ENCODE data around the gene FAM156A. TPM values are rescaled to one million over a fixed set of nuclear protein-coding genes. Genes with fewer than 3 reads are reported as not detected.
"Not testable (repeated sequence)": the region's sequence is repeated elsewhere in the genome, so short reads cannot be mapped to it uniquely, and the experiment has no call there.

FAM156A gene
- total RNA-seq, 1 experiment from 2014 or later, result 48.2 TPM

- no peak overlapping the region for H3K27ac ChIP-seq (ENCODE audit: low read depth, low read length, poor library complexity, severe bottlenecking)
- no peaks in the 10 kb centered on the region for H3K4me1 ChIP-seq (ENCODE audit: insufficient read depth, low read length, poor library complexity, severe bottlenecking)
- H3K4me3 ChIP-seq (ENCODE audit: low read depth, low read length, poor library complexity, severe bottlenecking), result no peak overlapping the region
- ChIA-PET POLR2A (ENCODE audit: low non-redundant PET) (no interaction called here), CTCF (no interaction called here)
- no peaks in the 10 kb centered on the region for H3K36me3 ChIP-seq (ENCODE audit: insufficient read depth, low read length, poor library complexity, severe bottlenecking)
- TF ChIP-seq, protein P1, sequence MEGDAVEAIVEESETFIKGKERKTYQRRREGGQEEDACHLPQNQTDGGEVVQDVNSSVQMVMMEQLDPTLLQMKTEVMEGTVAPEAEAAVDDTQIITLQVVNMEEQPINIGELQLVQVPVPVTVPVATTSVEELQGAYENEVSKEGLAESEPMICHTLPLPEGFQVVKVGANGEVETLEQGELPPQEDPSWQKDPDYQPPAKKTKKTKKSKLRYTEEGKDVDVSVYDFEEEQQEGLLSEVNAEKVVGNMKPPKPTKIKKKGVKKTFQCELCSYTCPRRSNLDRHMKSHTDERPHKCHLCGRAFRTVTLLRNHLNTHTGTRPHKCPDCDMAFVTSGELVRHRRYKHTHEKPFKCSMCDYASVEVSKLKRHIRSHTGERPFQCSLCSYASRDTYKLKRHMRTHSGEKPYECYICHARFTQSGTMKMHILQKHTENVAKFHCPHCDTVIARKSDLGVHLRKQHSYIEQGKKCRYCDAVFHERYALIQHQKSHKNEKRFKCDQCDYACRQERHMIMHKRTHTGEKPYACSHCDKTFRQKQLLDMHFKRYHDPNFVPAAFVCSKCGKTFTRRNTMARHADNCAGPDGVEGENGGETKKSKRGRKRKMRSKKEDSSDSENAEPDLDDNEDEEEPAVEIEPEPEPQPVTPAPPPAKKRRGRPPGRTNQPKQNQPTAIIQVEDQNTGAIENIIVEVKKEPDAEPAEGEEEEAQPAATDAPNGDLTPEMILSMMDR (conservative IDR thresholded peaks at IDR 0.05; ENCODE audit: low read depth, low read length), result no peak
- H3K9me3 ChIP-seq (ENCODE audit: low read depth, low read length, poor library complexity, severe bottlenecking), result no peaks in the 10 kb centered on the region
- no peaks in the 10 kb centered on the region for H3K27me3 ChIP-seq (replicated peaks; ENCODE audit: insufficient read depth, low read depth, low read length, poor library complexity)
- intact Hi-C loops (cut with micrococcal nuclease; ENCODE audit: unreplicated experiment), result no loop called here
- DNase-seq (ENCODE audit: low spot score), result no peak
- no TSS peak for BruUV-seq (replicated peaks)
Measured at GRCh38 chrX:52977953-52978352, 19.6 kb upstream of the FAM156A start.

DNA sequence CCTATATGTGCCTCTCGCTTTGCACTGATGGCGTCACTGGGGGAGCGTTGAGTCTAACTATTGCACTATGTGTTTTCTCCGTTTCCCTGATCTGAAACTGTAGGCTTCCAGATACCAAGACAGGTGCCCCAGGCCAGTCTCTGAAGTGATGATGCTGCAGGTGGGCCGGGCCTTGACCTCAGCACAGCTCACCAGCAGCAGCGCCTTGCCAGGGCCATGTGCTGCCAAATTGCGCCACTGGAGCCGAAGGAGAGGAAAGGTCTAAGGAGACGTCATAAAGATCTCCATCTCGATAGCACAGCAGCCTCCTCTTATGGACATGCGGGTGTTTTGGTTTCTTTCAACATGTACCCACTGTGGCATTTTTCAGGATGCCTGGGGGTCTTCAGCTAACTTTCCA, 17.3 kb upstream of the FAM156A start:
- H3K27ac ChIP-seq (ENCODE audit: low read depth, low read length, poor library complexity, severe bottlenecking); BruUV-seq (replicated peaks); H3K4me1 ChIP-seq (ENCODE audit: insufficient read depth, low read length, poor library complexity, severe bottlenecking); H3K9me3 ChIP-seq (ENCODE audit: low read depth, low read length, poor library complexity, severe bottlenecking); DNase-seq (ENCODE audit: low spot score); CTCF ChIA-PET; H3K27me3 ChIP-seq (replicated peaks; ENCODE audit: insufficient read depth, low read depth, low read length, poor library complexity); H3K4me3 ChIP-seq (ENCODE audit: low read depth, low read length, poor library complexity, severe bottlenecking); POLR2A ChIA-PET (ENCODE audit: low non-redundant PET); intact Hi-C loops (cut with micrococcal nuclease; ENCODE audit: unreplicated experiment); H3K36me3 ChIP-seq (ENCODE audit: insufficient read depth, low read length, poor library complexity, severe bottlenecking): not testable (repeated sequence)

- H3K9me3 ChIP-seq (ENCODE audit: low read depth, low read length, poor library complexity, severe bottlenecking); H3K27ac ChIP-seq (ENCODE audit: low read depth, low read length, poor library complexity, severe bottlenecking); H3K36me3 ChIP-seq (ENCODE audit: insufficient read depth, low read length, poor library complexity, severe bottlenecking); POLR2A ChIA-PET (ENCODE audit: low non-redundant PET); CTCF ChIA-PET; BruUV-seq (replicated peaks); intact Hi-C loops (cut with micrococcal nuclease; ENCODE audit: unreplicated experiment); H3K4me1 ChIP-seq (ENCODE audit: insufficient read depth, low read length, poor library complexity, severe bottlenecking); H3K27me3 ChIP-seq (replicated peaks; ENCODE audit: insufficient read depth, low read depth, low read length, poor library complexity); DNase-seq (ENCODE audit: low spot score); H3K4me3 ChIP-seq (ENCODE audit: low read depth, low read length, poor library complexity, severe bottlenecking): not testable (repeated sequence)
Measured at GRCh38 chrX:52974336-52974992, 16.1 kb upstream of the FAM156A start.

DNA sequence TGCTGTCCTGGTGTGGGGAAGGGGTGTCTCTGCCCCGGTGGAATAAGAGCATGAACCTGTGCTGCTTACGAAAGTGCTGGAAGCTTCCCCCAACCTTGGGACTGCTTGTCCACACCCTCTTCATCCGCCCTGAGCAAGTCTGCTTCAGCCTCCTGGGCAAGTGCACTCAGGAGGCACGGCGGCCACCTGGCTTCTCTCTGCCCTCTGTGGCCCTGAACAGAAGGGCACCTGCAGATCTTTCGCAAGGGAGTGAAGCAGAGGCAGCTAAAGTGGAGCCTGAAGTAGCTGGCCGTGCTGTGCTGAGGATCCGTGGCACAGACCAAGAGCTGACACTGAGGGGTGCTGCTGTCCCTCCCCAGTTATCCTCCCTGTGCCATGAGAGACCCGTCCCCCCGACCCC, 9.6 kb upstream of the FAM156A start:
- intact Hi-C loops (cut with micrococcal nuclease; ENCODE audit: unreplicated experiment); CTCF ChIA-PET; H3K36me3 ChIP-seq (ENCODE audit: insufficient read depth, low read length, poor library complexity, severe bottlenecking); H3K4me3 ChIP-seq (ENCODE audit: low read depth, low read length, poor library complexity, severe bottlenecking); H3K4me1 ChIP-seq (ENCODE audit: insufficient read depth, low read length, poor library complexity, severe bottlenecking); H3K27ac ChIP-seq (ENCODE audit: low read depth, low read length, poor library complexity, severe bottlenecking); H3K27me3 ChIP-seq (replicated peaks; ENCODE audit: insufficient read depth, low read depth, low read length, poor library complexity); POLR2A ChIA-PET (ENCODE audit: low non-redundant PET); H3K9me3 ChIP-seq (ENCODE audit: low read depth, low read length, poor library complexity, severe bottlenecking); DNase-seq (ENCODE audit: low spot score); BruUV-seq (replicated peaks): not testable (repeated sequence)

DNA sequence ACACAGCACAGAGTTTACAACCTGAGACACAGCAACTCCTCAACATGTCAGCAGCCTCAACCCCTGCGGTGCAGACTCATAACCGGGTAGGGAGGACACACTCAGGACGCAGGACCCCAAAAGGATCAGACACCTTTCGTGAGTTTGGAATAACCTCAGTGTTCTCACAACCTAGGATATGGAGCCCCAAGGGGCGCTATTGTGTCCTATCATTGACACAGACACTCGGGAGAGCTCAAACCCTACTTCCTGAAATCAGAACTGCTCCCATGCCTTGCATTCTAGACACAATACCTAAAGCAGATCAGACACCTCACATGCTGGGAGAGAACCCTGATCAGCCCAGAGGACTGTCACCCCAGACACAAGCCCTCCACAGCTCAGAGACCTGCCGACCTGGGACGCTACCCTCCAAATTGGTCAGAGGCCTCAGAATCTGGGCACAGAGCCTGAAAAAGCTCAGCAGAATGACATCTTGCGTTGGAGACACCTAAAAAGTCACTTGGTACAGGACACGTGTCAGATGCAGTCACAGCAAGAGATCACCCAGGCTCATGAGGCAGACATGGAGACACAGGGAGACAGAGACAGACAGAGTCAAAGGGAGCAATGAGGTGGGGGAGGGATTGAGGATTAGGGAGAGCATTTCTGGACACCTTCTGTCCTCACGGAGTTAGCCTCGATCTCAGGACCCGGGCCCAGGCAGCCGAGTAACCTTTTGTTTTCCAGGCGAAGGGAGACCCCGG, 8.8 kb upstream of the FAM156A start:
- H3K36me3 ChIP-seq (ENCODE audit: insufficient read depth, low read length, poor library complexity, severe bottlenecking); POLR2A ChIA-PET (ENCODE audit: low non-redundant PET); H3K9me3 ChIP-seq (ENCODE audit: low read depth, low read length, poor library complexity, severe bottlenecking); BruUV-seq (replicated peaks); H3K27me3 ChIP-seq (replicated peaks; ENCODE audit: insufficient read depth, low read depth, low read length, poor library complexity); H3K4me1 ChIP-seq (ENCODE audit: insufficient read depth, low read length, poor library complexity, severe bottlenecking); intact Hi-C loops (cut with micrococcal nuclease; ENCODE audit: unreplicated experiment); H3K4me3 ChIP-seq (ENCODE audit: low read depth, low read length, poor library complexity, severe bottlenecking); H3K27ac ChIP-seq (ENCODE audit: low read depth, low read length, poor library complexity, severe bottlenecking); CTCF ChIA-PET; DNase-seq (ENCODE audit: low spot score): not testable (repeated sequence)

DNA sequence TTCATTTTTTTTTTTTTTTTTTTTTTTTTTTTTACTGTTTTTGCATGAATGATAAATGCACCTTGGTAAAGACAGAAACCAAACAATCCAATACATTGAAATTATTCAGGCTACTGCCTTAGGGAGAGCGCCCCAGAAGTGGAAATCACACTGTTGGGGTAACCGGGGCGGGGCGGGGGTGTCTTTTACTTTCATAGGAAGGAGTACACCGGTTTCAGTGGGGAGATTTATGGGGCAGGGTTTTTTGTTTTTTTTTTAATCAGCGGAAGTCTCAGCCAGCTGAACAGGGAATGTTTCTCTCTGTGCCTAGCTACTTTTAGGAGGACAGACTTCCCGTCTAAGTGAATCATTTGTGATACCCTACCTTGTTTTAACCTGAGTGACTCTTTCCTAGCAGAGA, 643 bp upstream of the FAM156A start:
- intact Hi-C loops (cut with micrococcal nuclease; ENCODE audit: unreplicated experiment); H3K4me3 ChIP-seq (ENCODE audit: low read depth, low read length, poor library complexity, severe bottlenecking); BruUV-seq (replicated peaks); H3K9me3 ChIP-seq (ENCODE audit: low read depth, low read length, poor library complexity, severe bottlenecking); POLR2A ChIA-PET (ENCODE audit: low non-redundant PET); H3K27me3 ChIP-seq (replicated peaks; ENCODE audit: insufficient read depth, low read depth, low read length, poor library complexity); H3K36me3 ChIP-seq (ENCODE audit: insufficient read depth, low read length, poor library complexity, severe bottlenecking); CTCF ChIA-PET; H3K27ac ChIP-seq (ENCODE audit: low read depth, low read length, poor library complexity, severe bottlenecking); H3K4me1 ChIP-seq (ENCODE audit: insufficient read depth, low read length, poor library complexity, severe bottlenecking); DNase-seq (ENCODE audit: low spot score): not testable (repeated sequence)

GRCh38 chrX:52949884-52950283, 8.4 kb downstream of the FAM156A start:
- H3K27me3 ChIP-seq (replicated peaks; ENCODE audit: insufficient read depth, low read depth, low read length, poor library complexity); H3K27ac ChIP-seq (ENCODE audit: low read depth, low read length, poor library complexity, severe bottlenecking); DNase-seq (ENCODE audit: low spot score); H3K4me3 ChIP-seq (ENCODE audit: low read depth, low read length, poor library complexity, severe bottlenecking); CTCF ChIA-PET; POLR2A ChIA-PET (ENCODE audit: low non-redundant PET); intact Hi-C loops (cut with micrococcal nuclease; ENCODE audit: unreplicated experiment); H3K9me3 ChIP-seq (ENCODE audit: low read depth, low read length, poor library complexity, severe bottlenecking); BruUV-seq (replicated peaks); H3K36me3 ChIP-seq (ENCODE audit: insufficient read depth, low read length, poor library complexity, severe bottlenecking); H3K4me1 ChIP-seq (ENCODE audit: insufficient read depth, low read length, poor library complexity, severe bottlenecking): not testable (repeated sequence)
